ENCODE measurements around the gene DENND6B. TPM values are rescaled to one million over a fixed set of nuclear protein-coding genes. Genes with fewer than 3 reads are reported as not detected.
"Not testable (repeated sequence)": the region's sequence is repeated elsewhere in the genome, so short reads cannot be mapped to it uniquely, and the experiment has no call there.

DENND6B gene
- total RNA-seq, 2 donors from 2014 or later = 0.85 to 1.0 TPM

DNA sequence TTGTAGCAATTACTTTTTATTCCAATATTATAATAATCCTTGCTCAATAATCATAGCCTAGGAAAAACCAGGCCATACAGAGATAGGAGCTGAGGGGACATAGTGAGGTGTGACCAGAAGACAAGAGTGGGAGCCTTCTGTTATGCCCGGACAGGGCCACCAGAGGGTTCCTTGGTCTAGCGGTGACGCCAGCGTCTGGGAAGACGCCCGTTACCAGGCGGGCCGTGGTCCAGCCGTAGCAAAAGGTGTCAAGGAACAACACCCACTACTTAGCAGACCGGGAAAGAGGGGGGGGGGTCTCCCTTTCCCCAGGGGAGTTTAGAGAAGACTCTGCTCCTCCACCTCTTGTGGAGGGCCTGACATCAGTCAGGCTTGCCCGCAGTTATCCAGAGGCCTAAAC lies 53.5 kb downstream of the DENND6B start:
- H3K27ac ChIP-seq; H3K4me3 ChIP-seq; H3K27me3 ChIP-seq; DNase-seq (ENCODE audit: low spot score); H3K9me3 ChIP-seq: not testable (repeated sequence)
- TF ChIP-seq CTCF (IDR thresholded peaks at IDR 0.05) = peak in 1 of 2 donors; percentile 18
- H3K4me1 ChIP-seq = peaks cover 0 to 47% of the 10 kb centered on the region in 2 donors
- peaks cover 33% of the 10 kb centered on the region for H3K36me3 ChIP-seq

DNA sequence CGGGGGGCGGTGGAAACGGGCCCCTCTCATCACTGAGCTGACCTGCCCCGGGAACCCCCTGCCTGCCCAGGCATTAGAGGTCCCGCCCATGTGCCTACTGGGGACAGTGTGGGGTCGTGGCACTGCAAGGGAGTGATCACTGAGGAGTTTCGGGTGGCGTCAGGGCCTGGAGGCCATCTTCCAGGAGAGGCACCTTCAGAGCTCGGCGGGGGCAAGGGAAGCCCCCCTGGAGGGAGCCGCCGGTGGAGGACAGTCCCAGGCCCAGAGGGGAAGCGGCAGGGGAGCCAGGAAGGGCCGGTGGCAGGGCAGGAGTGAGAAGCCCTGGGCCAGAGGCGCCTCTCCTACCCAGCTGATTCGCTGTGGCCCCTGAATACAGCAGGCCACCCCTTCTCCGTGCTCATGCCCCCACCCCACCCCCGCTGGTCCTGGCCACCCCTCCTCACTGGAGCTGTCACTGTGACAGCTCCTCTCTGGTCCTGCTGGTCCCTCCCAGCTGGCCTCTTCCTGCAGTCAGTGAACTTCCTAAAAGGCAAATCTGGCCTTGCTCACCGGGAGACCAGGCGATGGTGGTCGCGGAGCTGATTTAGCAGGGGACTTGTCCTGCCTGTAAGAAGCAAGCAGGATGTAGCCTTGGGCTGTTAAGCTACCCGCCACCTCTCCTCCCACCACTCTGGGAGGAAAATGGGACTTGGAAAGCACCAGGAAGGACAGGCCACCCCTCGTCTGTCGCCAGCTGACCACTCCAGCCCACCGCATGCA lies 54.6 kb downstream of the DENND6B start:
- TF ChIP-seq CTCF (IDR thresholded peaks at IDR 0.05) = no peak
- H3K27me3 ChIP-seq = no peaks in the 10 kb centered on the region

DNA sequence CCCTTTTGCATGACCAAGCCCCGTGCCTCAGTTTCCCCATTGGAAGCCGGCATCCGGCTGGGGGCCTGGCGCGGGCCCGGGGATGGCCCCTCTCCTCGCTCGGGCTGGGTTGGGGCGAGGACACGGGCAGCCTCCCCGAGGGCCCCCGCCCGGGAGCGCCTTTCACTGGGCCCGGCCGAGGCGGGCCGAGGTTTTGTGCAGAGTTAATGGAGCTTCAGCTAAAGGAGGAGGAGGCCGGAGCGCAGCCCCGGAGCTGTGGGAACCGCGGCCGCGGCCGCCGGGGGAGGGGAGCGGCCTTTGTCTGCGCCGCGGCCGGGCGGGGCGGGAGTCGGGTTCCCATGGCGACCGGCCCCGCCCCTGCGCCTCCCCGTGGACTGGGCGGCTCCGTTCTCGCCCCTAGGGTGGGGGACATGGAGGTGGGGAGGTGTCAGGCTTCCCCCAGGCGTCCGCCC lies 55.3 kb downstream of the DENND6B start:
- Histone ChIP-seq H3K9me3 (no peaks in the 10 kb centered on the region), H3K4me1 (peaks cover 0 to 64% of the 10 kb centered on the region in 2 donors), H3K27me3 (no peaks in the 10 kb centered on the region), H3K36me3 (peaks cover 15% of the 10 kb centered on the region), H3K27ac (peak overlapping the region in 1 of 2 donors; percentile 48), H3K4me3 (peak overlapping the region; percentile 32 to 62)
- TF ChIP-seq CTCF (IDR thresholded peaks at IDR 0.05) = peak in 1 of 2 donors; percentile 55
- no peak for DNase-seq (ENCODE audit: low spot score)

More for the DNA sequence above, 54.6 kb downstream of the DENND6B start:
- peaks cover 22% of the 10 kb centered on the region for H3K36me3 ChIP-seq
- no peaks in the 10 kb centered on the region for H3K9me3 ChIP-seq
- H3K4me1 ChIP-seq = peaks cover 0 to 58% of the 10 kb centered on the region in 2 donors
- H3K27ac ChIP-seq = peak overlapping the region in 1 of 2 donors; percentile 48
- H3K4me3 ChIP-seq = peak overlapping the region in 1 of 2 donors; percentile 62
- DNase-seq (ENCODE audit: low spot score) = no peak

GRCh38 chr22:50270666-50271394 lies 56.0 kb downstream of the DENND6B start:
- DNase-seq (ENCODE audit: low spot score) = peak; percentile 73
- Histone ChIP-seq H3K4me3 (peak overlapping the region; percentile 56 to 62), H3K36me3 (peaks cover 11% of the 10 kb centered on the region), H3K27me3 (no peaks in the 10 kb centered on the region), H3K27ac (peak overlapping the region; percentile 48 to 64), H3K9me3 (no peaks in the 10 kb centered on the region), H3K4me1 (peaks cover 0 to 64% of the 10 kb centered on the region in 2 donors)
- no peak for TF ChIP-seq CTCF (IDR thresholded peaks at IDR 0.05)

DNA sequence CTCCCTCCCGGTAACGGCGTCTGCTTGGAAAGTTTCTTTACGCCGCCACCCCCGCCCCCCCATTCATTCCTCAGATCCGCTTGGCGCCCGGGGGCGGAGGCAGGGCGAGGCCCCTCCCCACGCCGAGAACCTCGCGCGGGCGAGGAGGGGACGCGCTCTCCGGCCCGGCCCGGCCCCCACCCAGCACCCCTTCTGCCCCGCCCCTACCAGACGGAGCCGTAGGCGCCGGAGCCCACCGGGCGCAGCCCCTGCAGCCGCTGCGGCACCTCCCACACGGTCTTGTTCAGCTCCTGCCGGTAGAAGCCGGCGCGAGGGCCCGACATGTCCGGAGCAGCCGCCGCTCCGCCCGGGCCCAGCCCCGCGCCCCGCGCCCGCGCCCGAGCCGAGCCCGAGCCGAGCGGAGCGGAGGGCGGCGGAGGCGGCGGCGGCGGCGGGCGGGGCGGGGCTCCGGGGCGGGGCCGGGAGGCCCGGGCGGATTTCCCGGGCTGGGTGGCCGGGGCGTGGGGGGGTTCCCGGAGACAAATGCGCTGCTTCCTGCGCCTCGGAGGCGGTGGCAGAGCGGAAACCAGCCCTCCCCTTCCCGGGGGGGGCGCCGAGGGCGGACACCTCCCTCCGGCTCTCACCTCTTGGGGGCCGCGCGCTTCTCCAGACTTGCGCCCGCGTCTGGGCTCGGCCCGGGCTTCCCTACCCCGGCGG lies 56.7 kb downstream of the DENND6B start, which contains the start of gene MAPK11:
TSS of gene MAPK11 (minus strand) at position 411 of the 696 bp plus-strand sequence. CDS start at position 323, 88 bp downstream.
- Histone ChIP-seq H3K27ac (peak within 1 kb of the TSS; percentile 63 to 66), H3K4me1 (peaks cover 0 to 64% of the 10 kb centered on the region in 2 donors), H3K27me3 (no peaks in the 10 kb centered on the region), H3K36me3 (peaks cover 4% of the 10 kb centered on the region), H3K4me3 (peak within 1 kb of the TSS; percentile 56 to 62), H3K9me3 (no peaks in the 10 kb centered on the region)
- DNase-seq (ENCODE audit: low spot score) = no peak
- TF ChIP-seq CTCF (IDR thresholded peaks at IDR 0.05) = no peak

All from right atrium auricular region (tissue), 2 donors.